Activated naive CD4-positive, alpha-beta T cell treated with anti-CD3 and anti-CD28 coated beads, Interleukin-2, amount 50 U/mL, for 16 hours (primary cell): ENCODE results near the gene NPL.
A peak's percentile ranks its signal among the peaks of the same experiment; 100 is the strongest.

Source experiments
- DNase-seq: peaks from one replicate; pipeline ENCODE4 v3.0.0-alpha.2; 2020

The NPL gene, protein sequence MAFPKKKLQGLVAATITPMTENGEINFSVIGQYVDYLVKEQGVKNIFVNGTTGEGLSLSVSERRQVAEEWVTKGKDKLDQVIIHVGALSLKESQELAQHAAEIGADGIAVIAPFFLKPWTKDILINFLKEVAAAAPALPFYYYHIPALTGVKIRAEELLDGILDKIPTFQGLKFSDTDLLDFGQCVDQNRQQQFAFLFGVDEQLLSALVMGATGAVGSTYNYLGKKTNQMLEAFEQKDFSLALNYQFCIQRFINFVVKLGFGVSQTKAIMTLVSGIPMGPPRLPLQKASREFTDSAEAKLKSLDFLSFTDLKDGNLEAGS

GRCh38 chr1:182789138-182790076, at the start of gene NPL:
TSS of gene NPL (plus strand) at chr1:182789773. CDS start at chr1:182794372, 4,599 bp downstream.
- DNase-seq: peak; percentile 87

DNA sequence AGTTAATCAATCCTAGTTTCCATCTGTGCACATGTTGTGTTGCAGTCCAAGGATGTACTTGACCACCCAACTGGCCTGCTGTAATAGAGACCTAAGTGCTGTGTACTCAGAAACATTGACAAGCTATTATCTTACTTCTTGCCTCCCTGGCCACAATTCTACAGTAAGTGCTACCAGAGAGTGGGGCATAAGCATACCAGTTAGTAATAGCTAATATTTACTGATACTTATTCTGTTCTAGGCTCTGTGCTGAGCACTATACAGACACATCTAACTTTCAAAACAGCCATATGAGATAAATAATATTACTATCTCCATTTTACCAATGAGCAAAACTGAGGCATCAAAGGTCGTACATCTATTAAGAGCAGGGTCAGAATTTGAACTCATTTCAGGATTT, 49.5 kb upstream of the NPL start:
- no peak for DNase-seq

DNA sequence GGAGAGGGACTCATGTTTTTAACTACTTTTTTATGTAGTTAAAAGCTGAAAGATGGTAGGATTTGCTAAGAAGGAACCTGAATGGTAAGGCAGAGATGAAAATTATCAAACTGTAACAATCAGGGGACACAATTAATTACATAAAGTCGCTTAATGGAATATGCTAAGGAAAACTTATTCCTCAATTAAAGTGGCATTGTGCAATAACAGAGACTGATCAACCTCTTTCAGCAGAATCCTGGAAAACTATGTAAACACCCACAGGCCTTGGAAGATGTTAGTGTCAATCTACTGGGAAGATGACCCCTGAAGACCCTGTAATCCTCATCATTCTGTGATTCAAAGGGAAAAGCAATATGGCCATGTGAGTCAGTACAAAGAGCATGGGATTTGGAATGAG, 46.8 kb upstream of the NPL start:
- DNase-seq: no peak

GRCh38 chr1:182752077-182752988, 37.2 kb upstream of the NPL start:
- DNase-seq: no peak

- DNase-seq: no peak
Observed at GRCh38 chr1:182754087-182754486, 35.5 kb upstream of the NPL start.

DNA sequence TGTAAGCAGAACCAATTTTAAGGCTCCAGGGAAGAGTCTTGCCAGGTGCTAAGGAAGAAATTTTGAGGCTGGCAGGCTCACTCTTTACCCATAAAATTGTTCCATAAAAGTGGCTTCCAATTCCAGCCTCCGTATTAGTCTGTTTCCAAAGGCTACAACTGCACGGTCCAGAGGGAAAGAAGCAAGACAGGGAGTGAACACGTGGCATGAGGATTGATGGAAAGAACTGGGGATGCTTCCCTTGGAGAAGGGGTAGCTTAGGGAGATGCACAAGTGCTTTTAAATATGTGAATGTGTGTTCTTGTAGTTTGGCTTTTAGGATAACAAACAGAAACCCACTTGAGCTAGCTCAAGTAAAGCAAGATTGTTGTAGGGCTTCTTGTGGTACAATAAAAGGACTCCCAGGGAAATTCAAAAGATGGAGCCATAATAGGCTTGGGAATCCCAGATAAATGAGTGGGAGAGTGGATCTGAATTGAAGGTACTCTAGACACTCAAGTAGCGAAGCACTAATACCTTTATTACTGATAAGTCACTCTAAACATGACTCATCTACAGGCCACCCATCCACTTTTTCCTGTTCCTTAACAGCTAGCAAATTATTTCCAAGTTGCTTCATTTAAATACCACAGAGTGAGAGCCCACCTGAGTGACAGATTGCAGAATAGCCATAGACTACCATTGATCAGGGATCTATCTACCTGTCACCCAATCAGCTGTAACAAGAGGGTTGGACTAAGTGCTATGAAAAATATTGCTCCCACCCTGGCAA, 34.8 kb upstream of the NPL start:
- no peak for DNase-seq

DNA sequence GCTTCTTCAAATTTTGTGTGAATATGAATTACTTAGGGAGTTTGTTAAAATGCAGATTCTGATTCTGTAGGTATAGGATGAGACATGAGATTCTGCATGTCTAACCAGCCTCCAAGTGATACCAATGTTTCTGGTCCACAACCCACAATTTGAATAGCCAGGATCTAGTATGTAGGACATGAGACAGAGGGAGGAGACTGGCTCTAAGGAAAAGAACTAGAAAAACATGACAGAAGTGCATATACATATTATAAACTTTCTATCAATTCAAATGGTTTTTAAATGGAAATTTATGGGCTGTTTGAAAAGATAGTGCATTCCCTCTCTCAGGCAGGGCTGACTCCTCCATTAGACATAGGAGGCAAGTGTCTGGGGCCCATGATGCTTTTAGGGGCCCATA, 33.9 kb upstream of the NPL start:
- DNase-seq: no peak

DNA sequence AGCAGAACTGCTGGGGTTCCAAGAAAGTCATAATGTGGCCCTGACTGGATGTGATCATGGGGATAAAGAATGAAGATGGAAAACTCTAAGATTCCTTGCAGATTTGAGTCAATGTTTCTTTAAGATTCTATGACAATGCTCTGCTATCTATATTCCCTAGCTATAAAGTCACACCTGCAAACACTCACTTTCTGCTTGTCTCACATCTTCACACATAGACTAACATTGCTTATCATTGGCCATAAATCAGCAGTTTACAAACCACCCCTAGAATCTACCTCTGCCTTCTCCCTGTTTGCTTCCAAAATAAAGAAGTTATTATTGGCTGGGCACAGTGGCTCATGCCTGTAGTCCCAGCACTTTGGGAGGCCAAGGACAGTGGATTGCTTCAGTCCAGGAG, 33.1 kb upstream of the NPL start:
- no peak for DNase-seq

GRCh38 chr1:182761396-182762395, 27.9 kb upstream of the NPL start:
- DNase-seq: no peak

- DNase-seq: no peak
Observed at GRCh38 chr1:182762536-182762935, 27.0 kb upstream of the NPL start.

GRCh38 chr1:182764029-182764727, 25.4 kb upstream of the NPL start:
- no peak for DNase-seq

- DNase-seq: no peak
Observed at GRCh38 chr1:182765391-182765790, 24.2 kb upstream of the NPL start.

GRCh38 chr1:182766050-182766449, 23.5 kb upstream of the NPL start:
- no peak for DNase-seq

DNA sequence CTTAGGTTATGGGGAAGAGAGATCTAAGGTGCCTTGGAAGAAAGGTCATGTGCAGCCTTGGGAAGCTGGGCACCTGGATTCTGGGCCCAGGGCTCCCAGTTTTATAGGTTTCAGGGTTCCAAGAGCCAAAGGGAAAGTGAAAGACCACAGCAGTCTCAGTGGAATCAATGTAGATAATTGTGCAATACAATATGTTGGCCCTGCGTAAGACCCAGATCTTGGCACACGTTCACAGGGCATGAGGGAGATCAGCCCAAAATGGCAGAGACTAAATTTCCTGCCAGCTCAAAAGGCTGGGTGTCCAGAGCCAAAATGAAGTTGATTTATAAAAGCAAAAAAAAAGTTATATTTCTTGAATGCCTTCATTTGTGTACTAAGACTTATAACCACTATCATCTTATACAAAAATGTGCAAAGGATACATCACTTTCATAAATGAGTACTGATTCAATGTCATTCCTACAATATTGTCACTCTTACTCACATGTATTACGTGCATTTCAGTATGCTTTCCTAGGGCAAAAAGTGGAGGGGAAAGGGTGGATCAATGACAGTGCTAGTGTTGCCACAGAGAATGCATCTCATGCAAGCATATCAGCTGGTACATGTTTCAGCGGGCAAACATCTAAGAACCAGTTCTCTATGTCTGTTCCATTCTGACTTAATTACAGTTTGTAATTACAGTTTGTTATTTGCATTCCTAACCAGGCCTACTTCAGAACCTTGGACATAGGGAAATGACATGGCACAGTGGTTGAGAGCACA, 22.5 kb upstream of the NPL start:
- no peak for DNase-seq

DNA sequence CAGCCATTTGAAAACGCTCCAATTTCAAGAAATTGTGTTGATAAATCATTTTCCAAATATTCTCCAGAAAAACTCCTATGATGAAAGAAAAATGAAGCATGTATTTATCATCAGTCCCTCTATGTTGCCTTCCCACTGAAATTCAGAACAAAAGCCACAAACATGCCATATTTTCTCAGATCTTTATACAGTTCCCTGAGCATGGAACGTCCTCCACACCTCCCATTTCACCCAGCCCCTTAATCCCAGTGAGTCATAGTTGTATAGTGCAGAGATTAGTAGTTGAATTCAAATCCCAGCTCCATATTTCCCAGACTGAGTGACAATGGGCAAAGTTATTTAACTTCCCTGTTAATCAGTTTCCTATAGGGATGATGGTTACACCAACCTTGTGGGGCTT, 20.6 kb upstream of the NPL start:
- DNase-seq: no peak

- DNase-seq: no peak
Observed at GRCh38 chr1:182770232-182770631, 19.3 kb upstream of the NPL start.

- no peak for DNase-seq
Observed at GRCh38 chr1:182771187-182771984, 18.2 kb upstream of the NPL start.

DNA sequence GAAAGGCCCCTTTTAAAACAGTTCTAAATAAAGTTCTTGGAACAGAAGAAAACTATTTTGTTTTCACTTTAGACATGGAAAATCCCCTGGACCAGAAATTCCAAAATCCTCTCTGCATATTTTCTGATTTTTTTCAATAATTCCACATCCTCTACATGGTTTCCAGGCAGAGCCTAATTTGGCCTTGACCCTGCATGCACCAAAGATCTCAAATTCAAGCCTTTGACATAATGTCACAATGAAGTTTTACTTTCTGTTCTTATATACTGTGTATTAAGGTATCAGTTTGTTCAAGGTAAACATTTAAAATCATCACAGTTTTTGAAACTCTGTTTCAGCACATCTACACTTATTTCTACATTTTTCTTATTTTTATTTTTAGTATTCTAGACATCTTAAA, 12.2 kb upstream of the NPL start:
- DNase-seq: no peak

GRCh38 chr1:182778862-182779261, 10.7 kb upstream of the NPL start:
- DNase-seq: no peak
